OCI-LY7 (cell line): ENCODE data around the gene B3GNT5. TPM values are rescaled to one million over a fixed set of nuclear protein-coding genes. Genes with fewer than 3 reads are reported as not detected.

Experiments
- BruUV-seq: library from RNA; stranded (reverse); fragments of 400-500 nt; replicated peaks from 2 replicates; lab custom pipeline; 2021; lab: Mats Ljungman, UMichigan
- CTCF ChIA-PET: fragments of 300-600 bp; sonication (Branson Sonifier 250); formaldehyde crosslinking; loops from one replicate; lab custom pipeline; 2022; ENCODE audit warnings: antibody characterized with exemption; ENCODE audit not compliant: unreplicated experiment; lab: Charles Lee
- POLR2A ChIA-PET: fragments of 300-600 bp; sonication (Branson Sonifier 250); formaldehyde crosslinking; loops from one replicate; lab custom pipeline; 2022; ENCODE audit warnings: antibody characterized with exemption; lab: Charles Lee
- DNase-seq: peaks from one replicate; pipeline ENCODE4 v3.0.0-alpha.2; 2015; ENCODE audit warnings: low spot score
- H2AFZ ChIP-seq: fragments of 200-600 bp; sonication (generic), shearing (Covaris generic); 2 replicates; pipeline ENCODE4 v1.6.1; 2014; ENCODE audit warnings: mild to moderate bottlenecking, antibody characterized with exemption, low read length, moderate library complexity
- H3K27ac ChIP-seq: fragments of 200-600 bp; sonication (generic); 2 replicates; pipeline ENCODE4 v1.5.1; 2014; ENCODE audit warnings: mixed run types, low read depth, mild to moderate bottlenecking, moderate library complexity, low read length, inconsistent platforms; ENCODE audit not compliant: poor library complexity, severe bottlenecking
- H3K36me3 ChIP-seq: fragments of 200-600 bp; sonication (generic); 2 replicates; pipeline ENCODE4 v1.6.1; 2014; ENCODE audit warnings: mild to moderate bottlenecking, antibody characterized with exemption, low read length, moderate library complexity, mixed read lengths; ENCODE audit not compliant: insufficient read depth
- H3K4me1 ChIP-seq: fragments of 200-600 bp; sonication (generic); 2 replicates; pipeline ENCODE4 v1.5.1; 2014; ENCODE audit warnings: mild to moderate bottlenecking, low read length; ENCODE audit not compliant: insufficient read depth, poor library complexity, severe bottlenecking
- H3K4me2 ChIP-seq: fragments of 200-600 bp; sonication (generic); 2 replicates; pipeline ENCODE4 v1.6.1; 2014; ENCODE audit warnings: mild to moderate bottlenecking, low read length
- H3K4me3 ChIP-seq: fragments of 200-600 bp; sonication (generic); 2 replicates; pipeline ENCODE4 v1.5.1; 2014; ENCODE audit warnings: mild to moderate bottlenecking, low read depth, low read length; ENCODE audit not compliant: poor library complexity, severe bottlenecking
- H3K79me2 ChIP-seq: fragments of 200-600 bp; sonication (generic); 2 replicates; pipeline ENCODE4 v1.6.1; 2016; ENCODE audit warnings: low read depth, mild to moderate bottlenecking, low read length, moderate library complexity, mixed read lengths; ENCODE audit not compliant: insufficient read depth
- H3K9me2 ChIP-seq: fragments of 200-600 bp; sonication (generic); 2 replicates; pipeline ENCODE4 v1.6.1; 2016; ENCODE audit warnings: mild to moderate bottlenecking, low read length, mixed read lengths; ENCODE audit not compliant: insufficient read depth
- H3K9me3 ChIP-seq: fragments of 200-600 bp; sonication (generic); 2 replicates; pipeline ENCODE4 v1.6.1; 2014; ENCODE audit warnings: mild to moderate bottlenecking, mixed run types, low read length, mixed read lengths
- H4K20me1 ChIP-seq: fragments of 200-600 bp; sonication (generic); 2 replicates; pipeline ENCODE4 v1.6.1; 2014; ENCODE audit warnings: mild to moderate bottlenecking, antibody characterized with exemption, low read length, moderate library complexity, mixed read lengths; ENCODE audit not compliant: insufficient read depth
- EZH2phosphoT487 ChIP-seq: fragments of 200-600 bp; sonication (generic); IDR thresholded peaks from 2 replicates; pipeline ENCODE4 v1.6.1; 2018; ENCODE audit warnings: low read depth, borderline replicate concordance, mild to moderate bottlenecking, mixed run types, antibody characterized with exemption, low read length, moderate library complexity, mixed read lengths
- intact Hi-C: fragments of 100-400 bp; cut with micrococcal nuclease; formaldehyde crosslinking; loops from one replicate; pipeline ENCODE4 v1.10.0; 2022; ENCODE audit not compliant: unreplicated experiment
- total RNA-seq, 2 experiments: library from RNA; depleted of rRNA in 1 of 2; stranded (reverse); fragments of >200 nt in 1 of 2; shearing (Covaris generic) in 1 of 2; gene quantifications; 2 replicates each; pipeline ENCODE4 v1.2.3, GENCODE V29; 2014 to 2022
- TF ChIP-seq, protein P1 (sequence below): fragments of 200-600 bp; sonication (generic); conservative IDR thresholded peaks from 2 replicates; pipeline ENCODE4 v1.5.1; 2014; ENCODE audit warnings: mild to moderate bottlenecking, antibody characterized with exemption, low read length, moderate library complexity, mixed read lengths

The B3GNT5 gene
- total RNA-seq, 2 experiments from 2014 or later = 0.11 TPM; not detected in 1

DNA sequence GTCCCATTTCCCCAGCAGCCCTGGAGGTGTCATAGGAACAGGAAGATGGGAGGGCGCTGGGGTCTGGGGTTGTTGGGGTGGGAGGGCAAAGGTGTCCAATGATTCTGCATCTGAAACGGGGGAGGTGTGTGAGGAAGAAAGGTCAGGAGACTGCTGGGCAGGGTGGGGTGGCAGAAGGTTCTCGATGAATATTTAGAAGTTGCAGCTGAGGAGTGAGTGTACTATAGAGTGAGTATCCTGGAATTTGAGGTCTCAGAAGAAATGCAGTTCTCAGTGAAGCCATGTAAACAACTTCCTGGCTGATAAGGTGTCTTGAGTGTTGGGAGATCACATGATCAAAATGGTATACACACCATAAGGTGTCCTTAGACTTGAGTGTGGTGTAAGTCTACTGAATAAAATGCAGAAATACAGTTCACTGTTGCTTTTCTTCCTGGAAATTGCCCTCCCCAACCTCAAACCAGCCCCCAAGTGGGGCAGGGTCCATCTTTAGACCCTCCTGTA is 9.9 kb downstream of the B3GNT5 start:
- intact Hi-C loops = no loop called here
- no peak overlapping the region for H3K4me3 ChIP-seq
- no peak overlapping the region for H3K27ac ChIP-seq
- no peak overlapping the region for H3K4me2 ChIP-seq
- ChIA-PET CTCF (no interaction called here), POLR2A (no interaction called here)
- TF ChIP-seq, protein P1, sequence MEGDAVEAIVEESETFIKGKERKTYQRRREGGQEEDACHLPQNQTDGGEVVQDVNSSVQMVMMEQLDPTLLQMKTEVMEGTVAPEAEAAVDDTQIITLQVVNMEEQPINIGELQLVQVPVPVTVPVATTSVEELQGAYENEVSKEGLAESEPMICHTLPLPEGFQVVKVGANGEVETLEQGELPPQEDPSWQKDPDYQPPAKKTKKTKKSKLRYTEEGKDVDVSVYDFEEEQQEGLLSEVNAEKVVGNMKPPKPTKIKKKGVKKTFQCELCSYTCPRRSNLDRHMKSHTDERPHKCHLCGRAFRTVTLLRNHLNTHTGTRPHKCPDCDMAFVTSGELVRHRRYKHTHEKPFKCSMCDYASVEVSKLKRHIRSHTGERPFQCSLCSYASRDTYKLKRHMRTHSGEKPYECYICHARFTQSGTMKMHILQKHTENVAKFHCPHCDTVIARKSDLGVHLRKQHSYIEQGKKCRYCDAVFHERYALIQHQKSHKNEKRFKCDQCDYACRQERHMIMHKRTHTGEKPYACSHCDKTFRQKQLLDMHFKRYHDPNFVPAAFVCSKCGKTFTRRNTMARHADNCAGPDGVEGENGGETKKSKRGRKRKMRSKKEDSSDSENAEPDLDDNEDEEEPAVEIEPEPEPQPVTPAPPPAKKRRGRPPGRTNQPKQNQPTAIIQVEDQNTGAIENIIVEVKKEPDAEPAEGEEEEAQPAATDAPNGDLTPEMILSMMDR = no peak
- no peak for TF ChIP-seq EZH2phosphoT487
- no peaks in the 10 kb centered on the region for H3K9me3 ChIP-seq
- no peaks in the 10 kb centered on the region for H3K9me2 ChIP-seq
- no peaks in the 10 kb centered on the region for H3K36me3 ChIP-seq
- no peaks in the 10 kb centered on the region for H4K20me1 ChIP-seq
- no peak overlapping the region for H2AFZ ChIP-seq
- H3K79me2 ChIP-seq = no peaks in the 10 kb centered on the region
- BruUV-seq = no TSS peak
- peaks cover 7% of the 10 kb centered on the region for H3K4me1 ChIP-seq
- DNase-seq = no peak

DNA sequence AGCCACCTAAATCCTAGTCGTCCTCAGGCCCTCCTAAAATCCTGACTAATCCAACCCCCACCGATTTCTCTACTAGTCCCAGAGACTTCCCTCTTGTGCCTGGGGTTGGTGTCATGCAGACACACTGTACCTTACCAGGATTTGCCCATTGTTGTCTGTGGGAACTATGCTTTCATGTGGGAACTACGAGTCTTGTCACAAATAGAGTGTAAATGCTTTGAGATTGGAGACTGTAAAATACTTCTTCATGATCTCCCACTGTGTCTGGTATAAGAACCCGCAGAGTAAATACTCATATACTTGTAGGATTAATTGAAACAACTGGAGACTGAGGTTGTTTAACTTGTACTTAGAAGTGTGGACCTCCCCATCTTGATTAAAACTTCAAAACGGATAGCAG is 11.2 kb downstream of the B3GNT5 start:
- CTCF ChIA-PET = no interaction called here
- Histone ChIP-seq H3K9me2 (no peaks in the 10 kb centered on the region), H3K4me3 (no peak overlapping the region), H4K20me1 (no peaks in the 10 kb centered on the region), H3K4me1 (peaks cover 7% of the 10 kb centered on the region), H3K4me2 (no peak overlapping the region), H3K36me3 (no peaks in the 10 kb centered on the region), H3K79me2 (no peaks in the 10 kb centered on the region), H2AFZ (no peak overlapping the region), H3K27ac (no peak overlapping the region), H3K9me3 (no peaks in the 10 kb centered on the region)
- intact Hi-C loops = no loop called here
- TF ChIP-seq, protein P1 = no peak
- TF ChIP-seq EZH2phosphoT487 = no peak
- no peak for DNase-seq
- POLR2A ChIA-PET = interaction anchor here (0.7 kb wide), 1 partner anchor 18 kb away, joined by 3 read pairs; no protein-coding TSS in a partner anchor
- no TSS peak for BruUV-seq

DNA sequence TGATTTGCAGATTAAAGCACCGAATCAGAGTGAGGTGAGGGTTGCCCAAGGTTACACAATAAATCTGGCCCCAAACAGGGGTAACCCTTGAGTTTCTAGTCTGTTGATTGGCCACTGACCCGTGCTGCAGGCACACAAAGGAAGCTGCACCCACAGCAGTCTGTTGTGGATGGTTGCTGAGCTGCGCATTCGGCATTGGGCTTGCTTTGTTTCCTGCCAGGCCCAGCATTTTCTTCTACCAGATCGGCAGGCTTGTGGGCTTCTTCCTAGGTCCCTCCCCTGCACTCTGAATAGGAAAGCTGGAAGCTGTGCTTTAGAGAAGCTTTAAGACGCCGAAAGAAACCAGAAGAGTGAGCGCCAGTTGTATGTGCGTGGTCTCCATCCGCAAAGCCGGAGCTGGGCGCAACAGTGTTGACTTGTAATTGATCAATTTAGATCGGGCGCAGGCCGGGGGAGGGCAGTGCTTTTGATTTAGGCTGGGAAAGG is 12.1 kb downstream of the B3GNT5 start:
- ChIA-PET POLR2A (no interaction called here), CTCF (no interaction called here)
- Histone ChIP-seq H2AFZ (no peak overlapping the region), H4K20me1 (no peaks in the 10 kb centered on the region), H3K9me3 (no peaks in the 10 kb centered on the region), H3K4me1 (peaks cover 5% of the 10 kb centered on the region), H3K79me2 (no peaks in the 10 kb centered on the region), H3K4me3 (no peak overlapping the region), H3K27ac (no peak overlapping the region), H3K36me3 (no peaks in the 10 kb centered on the region), H3K9me2 (no peaks in the 10 kb centered on the region), H3K4me2 (no peak overlapping the region)
- BruUV-seq = no TSS peak
- TF ChIP-seq EZH2phosphoT487 = no peak
- TF ChIP-seq, protein P1 = no peak
- intact Hi-C loops = no loop called here
- DNase-seq = no peak
